Epithelial cell of proximal tubule (primary cell): ENCODE results near the gene SEPTIN14. TPM values are rescaled to one million over a fixed set of nuclear protein-coding genes. Genes with fewer than 3 reads are reported as not detected.
"Not testable (repeated sequence)": the region's sequence is repeated elsewhere in the genome, so short reads cannot be mapped to it uniquely, and the experiment has no call there.

Experiments
- DNase-seq: peaks from one replicate; pipeline ENCODE4 v3.0.0-alpha.2; 2011; ENCODE audit warnings: low read depth
- H3K4me3 ChIP-seq: 2 replicates; pipeline ENCODE4 v1.5.1; 2011; ENCODE audit warnings: low read depth, mild to moderate bottlenecking, low read length
- CTCF ChIP-seq: conservative IDR thresholded peaks from 2 replicates; pipeline ENCODE4 v1.5.1; 2012; ENCODE audit warnings: low read depth, mild to moderate bottlenecking, low read length
- total RNA-seq: library from RNA; depleted of rRNA; stranded (reverse); fragments of >200 nt; gene quantifications from 2 replicates; pipeline ENCODE4 v1.2.3, GENCODE V29; 2015

SEPTIN14 gene
- total RNA-seq, 1 donor from 2014 or later = not detected

GRCh38 chr7:55778631-55779030 lies 83.9 kb downstream of the SEPTIN14 start:
- TF ChIP-seq CTCF = no peak
- H3K4me3 ChIP-seq = no peak overlapping the region
- no peak for DNase-seq

- no peak overlapping the region for H3K4me3 ChIP-seq
- DNase-seq = no peak
- TF ChIP-seq CTCF = no peak
Observed at GRCh38 chr7:55776196-55776595, 86.4 kb downstream of the SEPTIN14 start.

GRCh38 chr7:55775051-55775420 lies 87.5 kb downstream of the SEPTIN14 start:
- no peak overlapping the region for H3K4me3 ChIP-seq
- DNase-seq = no peak
- no peak for TF ChIP-seq CTCF

GRCh38 chr7:55774327-55775050 lies 88.1 kb downstream of the SEPTIN14 start:
- no peak for TF ChIP-seq CTCF
- no peak overlapping the region for H3K4me3 ChIP-seq
- DNase-seq = no peak

- DNase-seq = no peak
- H3K4me3 ChIP-seq = no peak overlapping the region
- no peak for TF ChIP-seq CTCF
Observed at GRCh38 chr7:55770778-55771177, 91.8 kb downstream of the SEPTIN14 start.

- H3K4me3 ChIP-seq, DNase-seq: not testable (repeated sequence)
Observed at GRCh38 chr7:55753274-55753862, 109.2 kb downstream of the SEPTIN14 start.

GRCh38 chr7:55744706-55745105 lies 117.8 kb downstream of the SEPTIN14 start:
- H3K4me3 ChIP-seq, DNase-seq: not testable (repeated sequence)

Other genes with a start within 250 kb of the SEPTIN14 start
- 2.4 and 2.6 TPM in 2 replicates for gene ZNF713, start 24.7 kb upstream of the SEPTIN14 start, total RNA-seq
- gene MRPS17, start 89.1 kb upstream of the SEPTIN14 start, total RNA-seq = 11.5 and 17.9 TPM in 2 replicates
- 74.2 and 98.4 TPM in 2 replicates for gene NIPSNAP2, start 101.8 kb upstream of the SEPTIN14 start, total RNA-seq
- gene PSPH, start 188.7 kb upstream of the SEPTIN14 start, total RNA-seq = 38.6 and 55.2 TPM in 2 replicates
- gene CCT6A, start 189.0 kb upstream of the SEPTIN14 start, total RNA-seq = 272 and 308 TPM in 2 replicates
- gene SUMF2, start 201.5 kb upstream of the SEPTIN14 start, total RNA-seq = 72.1 and 102 TPM in 2 replicates
- 0.22 TPM in 1 of 2 replicates, not detected in the other for gene PHKG1, start 230.2 kb upstream of the SEPTIN14 start, total RNA-seq
- 664 and 882 TPM in 2 replicates for gene CHCHD2, start 243.7 kb upstream of the SEPTIN14 start, total RNA-seq